Trophoblast cell (in vitro differentiated cells and primary cell): Measurements from ENCODE around the gene FTSJ3.

Experiments
- DNase-seq, 2 donors: peaks; one replicate each; pipeline ENCODE4 v3.0.0-alpha.2; 2016
- H2AFZ ChIP-seq: 2 replicates; pipeline ENCODE4 v1.6.1; 2013; ENCODE audit warnings: low read length, moderate library complexity, mild to moderate bottlenecking; ENCODE audit not compliant: insufficient read depth, poor library complexity
- H2AK5ac ChIP-seq: 2 replicates; pipeline ENCODE4 v1.6.1; 2013; ENCODE audit warnings: mild to moderate bottlenecking, low read length
- H2BK120ac ChIP-seq: 2 replicates; pipeline ENCODE4 v1.6.1; 2013; ENCODE audit warnings: low read length, mild to moderate bottlenecking, moderate library complexity; ENCODE audit not compliant: insufficient read depth, poor library complexity
- H2BK12ac ChIP-seq: 2 replicates; pipeline ENCODE4 v1.6.1; 2013; ENCODE audit warnings: mild to moderate bottlenecking, low read length, moderate library complexity
- H2BK5ac ChIP-seq: 2 replicates; pipeline ENCODE4 v1.6.1; 2013; ENCODE audit warnings: low read length, low read depth, moderate library complexity, mild to moderate bottlenecking; ENCODE audit not compliant: poor library complexity
- H3K14ac ChIP-seq: 2 replicates; pipeline ENCODE4 v1.6.1; 2013; ENCODE audit warnings: mild to moderate bottlenecking, low read length
- H3K18ac ChIP-seq: 2 replicates; pipeline ENCODE4 v1.6.1; 2013; ENCODE audit warnings: mild to moderate bottlenecking, low read length
- H3K23ac ChIP-seq: 2 replicates; pipeline ENCODE4 v1.6.1; 2013; ENCODE audit warnings: low read length
- H3K27ac ChIP-seq: 2 replicates; pipeline ENCODE4 v1.5.1; 2013; ENCODE audit warnings: low read depth, mild to moderate bottlenecking, inconsistent platforms, low read length, moderate library complexity
- H3K27me3 ChIP-seq: 2 replicates; pipeline ENCODE4 v1.6.1; 2013; ENCODE audit warnings: inconsistent platforms, mild to moderate bottlenecking, low read length, moderate library complexity; ENCODE audit not compliant: insufficient read depth
- H3K36me3 ChIP-seq, 2 experiments: 1 replicate in 1 of 2; 2 replicates in 1 of 2; pipeline ENCODE4 v1.6.1; 2013; ENCODE audit warnings: low read length in 2 of 2, mild to moderate bottlenecking in 2 of 2, moderate library complexity in 1 of 2; ENCODE audit not compliant: insufficient read depth in 2 of 2, control insufficient read depth in 1 of 2
- H3K4ac ChIP-seq: 2 replicates; pipeline ENCODE4 v1.6.1; 2013; ENCODE audit warnings: low read depth, mild to moderate bottlenecking, low read length, moderate library complexity
- H3K4me1 ChIP-seq, 2 experiments: 1 replicate in 1 of 2; 2 replicates in 1 of 2; pipeline ENCODE4 v1.6.1; 2013; ENCODE audit warnings: low read length in 2 of 2, mild to moderate bottlenecking in 2 of 2, moderate library complexity in 1 of 2; ENCODE audit not compliant: insufficient read depth in 2 of 2, control insufficient read depth in 1 of 2
- H3K4me2 ChIP-seq: 2 replicates; pipeline ENCODE4 v1.6.1; 2013; ENCODE audit warnings: inconsistent platforms, mild to moderate bottlenecking, low read length, moderate library complexity
- H3K4me3 ChIP-seq: 2 replicates; pipeline ENCODE4 v1.5.1; 2013; ENCODE audit warnings: mild to moderate bottlenecking, low read depth, low read length, inconsistent platforms
- H3K79me1 ChIP-seq: one replicate; pipeline ENCODE4 v1.6.1; 2013; ENCODE audit warnings: low read length
- H3K79me2 ChIP-seq: 2 replicates; pipeline ENCODE4 v1.6.1; 2013; ENCODE audit warnings: low read length, mild to moderate bottlenecking; ENCODE audit not compliant: control insufficient read depth, insufficient read depth, poor library complexity
- H3K9ac ChIP-seq: 2 replicates; pipeline ENCODE4 v1.6.1; 2013; ENCODE audit warnings: mild to moderate bottlenecking, low read length
- H3K9me3 ChIP-seq: 2 replicates; pipeline ENCODE4 v1.6.1; 2013; ENCODE audit warnings: low read depth, mild to moderate bottlenecking, control low read depth, inconsistent platforms, low read length; ENCODE audit not compliant: insufficient read depth
- H4K12ac ChIP-seq: 2 replicates; pipeline ENCODE4 v1.6.1; 2013; ENCODE audit warnings: low read depth, mild to moderate bottlenecking, low read length, moderate library complexity
- H4K8ac ChIP-seq: 2 replicates; pipeline ENCODE4 v1.6.1; 2013; ENCODE audit warnings: low read depth, mild to moderate bottlenecking, low read length, moderate library complexity
- H4K91ac ChIP-seq: one replicate; pipeline ENCODE4 v1.6.1; 2013; ENCODE audit warnings: low read depth, mild to moderate bottlenecking, low read length, moderate library complexity
- WGBS: extraction: QIAGEN DNeasy Blood & Tissue Kit; methylation state at CpG from one replicate; pipeline ENCODE4 v1.1.7; 2013; ENCODE audit warnings: missing lambda C conversion rate; ENCODE audit not compliant: insufficient read length, insufficient coverage; ENCODE audit errors: extremely low coverage; 5-methylcytosine and 5-hydroxymethylcytosine counted together

The FTSJ3 gene

DNA sequence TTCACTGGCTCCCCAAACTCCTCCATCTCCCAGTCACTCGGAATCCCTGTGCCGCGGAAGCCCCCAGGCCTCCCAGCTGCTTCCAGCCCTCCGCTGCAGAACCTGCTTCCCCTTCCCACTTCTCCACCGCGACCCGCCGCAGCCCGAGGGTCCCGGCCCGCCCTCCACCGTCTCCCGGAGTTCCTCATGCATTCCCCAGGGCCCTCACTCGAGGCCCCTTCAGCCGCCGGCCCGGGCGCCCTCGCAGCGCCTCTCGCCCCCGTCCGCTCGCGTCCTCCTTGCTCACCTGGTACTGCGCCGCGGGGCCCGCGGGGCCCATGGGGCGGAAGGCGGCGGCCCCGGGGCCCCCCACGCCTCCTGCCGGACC, 14.7 kb upstream of the FTSJ3 start:
- Histone ChIP-seq H2AFZ (peak overlapping the region; percentile 66), H3K9me3 (peaks cover 4% of the 10 kb centered on the region), H3K4me1 (peaks cover 25 to 29% of the 10 kb centered on the region in 2 experiments), H3K4me2 (peak overlapping the region; percentile 83), H2AK5ac (peak overlapping the region; percentile 56), H3K79me2 (peaks cover 30% of the 10 kb centered on the region), H3K4ac (peak overlapping the region; percentile 64), H3K79me1 (peaks cover 11% of the 10 kb centered on the region), H3K36me3 (peaks cover 0 to 5% of the 10 kb centered on the region in 2 experiments), H3K18ac (peak overlapping the region; percentile 77), H4K12ac (peak overlapping the region; percentile 41), H3K9ac (peak overlapping the region; percentile 72), H2BK12ac (no peak overlapping the region), H3K14ac (peak overlapping the region; percentile 77), H4K8ac (peak overlapping the region; percentile 43), H3K4me3 (peak overlapping the region; percentile 84), H3K27ac (peak overlapping the region; percentile 81), H4K91ac (peak overlapping the region; percentile 70), H3K27me3 (no peaks in the 10 kb centered on the region), H3K23ac (no peak overlapping the region), H2BK5ac (peak overlapping the region; percentile 73), H2BK120ac (peak overlapping the region; percentile 61)
- WGBS, result no CpG with 5 or more reads among the region's 36 CpGs
- no peak for DNase-seq

DNA sequence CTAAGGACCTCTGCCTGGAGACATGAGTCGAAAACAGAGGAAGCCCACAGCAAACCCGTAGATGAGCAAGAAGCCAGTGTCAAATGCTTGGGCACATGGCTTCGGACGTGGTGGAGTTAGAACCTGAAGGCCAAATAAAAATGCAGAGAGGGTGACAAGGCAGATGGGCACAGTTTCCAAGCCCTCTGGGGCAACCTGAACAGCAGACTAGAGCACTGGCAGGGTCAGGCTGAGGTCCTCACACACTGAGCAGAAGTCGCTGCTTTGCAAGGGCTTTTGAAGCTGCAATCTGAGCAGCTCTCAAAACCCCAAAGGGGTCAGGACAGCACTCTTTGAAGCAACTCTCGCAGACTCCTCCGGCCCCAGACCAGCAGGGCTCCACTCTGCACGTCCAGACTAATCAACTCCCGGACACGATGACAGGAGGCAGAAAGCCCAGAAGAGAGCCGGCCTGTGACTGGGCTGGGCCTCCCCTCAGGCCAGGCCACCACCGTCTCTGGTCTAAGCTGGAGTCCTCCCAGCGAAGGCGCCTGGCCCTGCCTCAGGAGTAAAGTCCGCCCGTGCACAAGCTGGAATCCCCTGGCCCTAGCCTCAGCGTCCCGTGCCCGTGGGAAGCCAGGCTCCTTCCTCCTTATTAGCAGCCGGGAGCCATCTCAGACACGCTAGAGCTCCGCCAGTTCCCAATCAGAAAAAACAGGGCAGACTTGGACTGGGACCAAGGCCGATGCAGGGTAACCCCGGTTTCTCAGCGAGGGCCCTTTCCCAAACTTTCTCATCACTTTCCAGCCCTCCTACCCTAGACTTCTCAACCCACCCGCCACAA, 14.1 kb upstream of the FTSJ3 start:
- WGBS, result no CpG with 5 or more reads among the region's 26 CpGs
- H2AFZ ChIP-seq, result peak overlapping the region; percentile 66
- H2BK5ac ChIP-seq, result no peak overlapping the region
- no peak overlapping the region for H2BK120ac ChIP-seq
- H4K91ac ChIP-seq, result peak overlapping the region; percentile 70
- H3K79me2 ChIP-seq, result peaks cover 30% of the 10 kb centered on the region
- H3K36me3 ChIP-seq, result peaks cover 5 to 9% of the 10 kb centered on the region in 2 experiments
- no peak overlapping the region for H2BK12ac ChIP-seq
- peaks cover 11% of the 10 kb centered on the region for H3K79me1 ChIP-seq
- peak overlapping the region; percentile 77 for H3K18ac ChIP-seq
- DNase-seq, result peak; percentile 59 to 71
- H3K4me2 ChIP-seq, result peak overlapping the region; percentile 83
- peak overlapping the region; percentile 81 for H3K27ac ChIP-seq
- H4K12ac ChIP-seq, result peak overlapping the region; percentile 41
- H3K14ac ChIP-seq, result peak overlapping the region; percentile 77
- H3K9ac ChIP-seq, result peak overlapping the region; percentile 72
- H3K27me3 ChIP-seq, result no peaks in the 10 kb centered on the region
- H3K4ac ChIP-seq, result peak overlapping the region; percentile 64
- H3K23ac ChIP-seq, result peak overlapping the region; percentile 33
- peaks cover 4% of the 10 kb centered on the region for H3K9me3 ChIP-seq
- no peak overlapping the region for H2AK5ac ChIP-seq
- peak overlapping the region; percentile 84 for H3K4me3 ChIP-seq
- peaks cover 25 to 29% of the 10 kb centered on the region in 2 experiments for H3K4me1 ChIP-seq
- H4K8ac ChIP-seq, result peak overlapping the region; percentile 43

GRCh38 chr17:63840591-63841349, 13.3 kb upstream of the FTSJ3 start:
- H3K18ac ChIP-seq, result no peak overlapping the region
- no peak overlapping the region for H2BK12ac ChIP-seq
- H3K79me1 ChIP-seq, result peaks cover 11% of the 10 kb centered on the region
- H3K9ac ChIP-seq, result peak overlapping the region; percentile 24
- H2AK5ac ChIP-seq, result no peak overlapping the region
- H3K4me1 ChIP-seq, result peaks cover 25 to 29% of the 10 kb centered on the region in 2 experiments
- no peak overlapping the region for H4K91ac ChIP-seq
- peak overlapping the region; percentile 83 for H3K4me2 ChIP-seq
- no peak overlapping the region for H3K27ac ChIP-seq
- H2AFZ ChIP-seq, result no peak overlapping the region
- no peak overlapping the region for H3K14ac ChIP-seq
- no CpG with 5 or more reads among the region's 4 CpGs for WGBS
- H3K36me3 ChIP-seq, result peaks cover 9 to 14% of the 10 kb centered on the region in 2 experiments
- H3K27me3 ChIP-seq, result no peaks in the 10 kb centered on the region
- H3K4me3 ChIP-seq, result no peak overlapping the region
- peak overlapping the region; percentile 23 for H3K4ac ChIP-seq
- H3K79me2 ChIP-seq, result peaks cover 30% of the 10 kb centered on the region
- no peak for DNase-seq
- no peak overlapping the region for H2BK5ac ChIP-seq
- no peak overlapping the region for H4K8ac ChIP-seq
- H4K12ac ChIP-seq, result no peak overlapping the region
- no peak overlapping the region for H2BK120ac ChIP-seq
- peaks cover 4% of the 10 kb centered on the region for H3K9me3 ChIP-seq
- no peak overlapping the region for H3K23ac ChIP-seq

DNA sequence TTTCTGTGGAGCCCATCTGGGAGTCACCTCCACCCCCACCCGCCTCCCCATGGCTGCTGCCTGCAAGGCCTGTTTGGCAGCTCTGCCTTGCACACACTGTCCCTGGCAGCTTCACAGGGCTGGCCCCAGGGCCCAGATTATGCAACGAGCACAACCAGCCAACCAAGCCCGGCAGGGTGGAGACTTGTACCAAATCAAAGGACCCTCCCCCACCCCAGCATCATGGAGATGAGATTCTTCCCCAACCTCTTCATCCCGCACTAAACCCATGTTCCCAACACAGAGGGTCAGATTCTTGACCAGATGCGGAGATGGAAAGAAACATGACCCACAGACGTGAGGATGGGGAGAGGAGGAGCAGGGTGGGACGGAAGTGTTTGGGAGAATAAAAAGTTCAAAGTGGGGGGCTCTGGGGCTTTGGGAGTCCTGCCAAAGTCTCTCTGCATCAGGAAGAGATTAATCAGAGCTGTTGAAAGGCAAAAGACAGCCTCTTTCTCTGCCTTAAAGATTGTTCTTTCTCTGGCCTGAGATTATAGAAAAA, 11.2 kb upstream of the FTSJ3 start:
- Histone ChIP-seq H3K4me2 (peak overlapping the region; percentile 31), H3K23ac (no peak overlapping the region), H2AFZ (no peak overlapping the region), H3K79me2 (peaks cover 30% of the 10 kb centered on the region), H2BK12ac (no peak overlapping the region), H3K27ac (no peak overlapping the region), H3K14ac (no peak overlapping the region), H3K4ac (peak overlapping the region; percentile 73), H4K91ac (no peak overlapping the region), H4K12ac (no peak overlapping the region), H3K9me3 (peaks cover 4% of the 10 kb centered on the region), H2AK5ac (no peak overlapping the region), H3K27me3 (no peaks in the 10 kb centered on the region), H3K4me1 (peaks cover 27 to 40% of the 10 kb centered on the region in 2 experiments), H4K8ac (no peak overlapping the region), H3K4me3 (no peak overlapping the region), H3K9ac (no peak overlapping the region), H3K18ac (no peak overlapping the region), H3K79me1 (peaks cover 11% of the 10 kb centered on the region), H2BK120ac (no peak overlapping the region), H3K36me3 (peaks cover 24 to 28% of the 10 kb centered on the region in 2 experiments), H2BK5ac (no peak overlapping the region)
- no CpG with 5 or more reads among the region's 7 CpGs for WGBS
- peak; percentile 87 for DNase-seq
